H9 (cell line): Measurements from ENCODE around the gene GABRB1. TPM values are rescaled to one million over a fixed set of nuclear protein-coding genes. Genes with fewer than 3 reads are reported as not detected.

Experiments
- DNase-seq: peaks from one replicate; pipeline ENCODE4 v3.0.0-alpha.2; 2017
- H2AFZ ChIP-seq: one replicate; pipeline ENCODE4 v1.6.1; 2013; ENCODE audit warnings: mild to moderate bottlenecking, low read length, control low read depth, moderate library complexity
- H2AK5ac ChIP-seq: 2 replicates; pipeline ENCODE4 v1.6.1; 2013; ENCODE audit warnings: low read length, control low read depth, mixed read lengths; ENCODE audit not compliant: insufficient read length
- H2BK120ac ChIP-seq: one replicate; pipeline ENCODE4 v1.6.1; 2013; ENCODE audit warnings: low read depth, mild to moderate bottlenecking, low read length, control low read depth, inconsistent platforms; ENCODE audit not compliant: poor library complexity, severe bottlenecking
- H2BK12ac ChIP-seq: 2 replicates; pipeline ENCODE4 v1.6.1; 2013; ENCODE audit warnings: low read length, control low read depth, mixed read lengths, low read depth; ENCODE audit not compliant: insufficient read length
- H2BK15ac ChIP-seq: 2 replicates; pipeline ENCODE4 v1.6.1; 2013; ENCODE audit warnings: low read depth, low read length, control low read depth
- H2BK20ac ChIP-seq: one replicate; pipeline ENCODE4 v1.6.1; 2013; ENCODE audit warnings: low read depth, mild to moderate bottlenecking, low read length, control low read depth, inconsistent platforms; ENCODE audit not compliant: poor library complexity, severe bottlenecking
- H2BK5ac ChIP-seq: 2 replicates; pipeline ENCODE4 v1.6.1; 2013; ENCODE audit warnings: low read length, control low read depth, mixed read lengths; ENCODE audit not compliant: insufficient read length
- H3K14ac ChIP-seq: 2 replicates; pipeline ENCODE4 v1.6.1; 2013; ENCODE audit warnings: low read length, control low read depth; ENCODE audit not compliant: insufficient read depth
- H3K18ac ChIP-seq: 2 replicates; pipeline ENCODE4 v1.6.1; 2013; ENCODE audit warnings: low read depth, mild to moderate bottlenecking, mixed read lengths, low read length, control low read depth; ENCODE audit not compliant: insufficient read length
- H3K23ac ChIP-seq: 2 replicates; pipeline ENCODE4 v1.6.1; 2013; ENCODE audit warnings: low read length, control low read depth, mixed read lengths, low read depth; ENCODE audit not compliant: insufficient read length
- H3K23me2 ChIP-seq: 2 replicates; pipeline ENCODE4 v1.6.1; 2013; ENCODE audit warnings: low read depth, mild to moderate bottlenecking, mixed read lengths, low read length, control low read depth; ENCODE audit not compliant: insufficient read length, poor library complexity, severe bottlenecking
- H3K27ac ChIP-seq: 2 replicates; pipeline ENCODE4 v1.5.1; 2013; ENCODE audit warnings: low read length, control low read depth, mixed read lengths, low read depth; ENCODE audit not compliant: insufficient read length
- H3K27me3 ChIP-seq: 2 replicates; pipeline ENCODE4 v1.6.1; 2013; ENCODE audit warnings: low read length, control low read depth, inconsistent platforms; ENCODE audit not compliant: insufficient read depth
- H3K4ac ChIP-seq: 2 replicates; pipeline ENCODE4 v1.6.1; 2013; ENCODE audit warnings: low read depth, mild to moderate bottlenecking, control low read depth, inconsistent platforms, low read length, moderate library complexity
- H3K4me1 ChIP-seq: 2 replicates; pipeline ENCODE4 v1.6.1; 2013; ENCODE audit warnings: low read length, control low read depth, inconsistent platforms; ENCODE audit not compliant: insufficient read depth
- H3K4me2 ChIP-seq: 2 replicates; pipeline ENCODE4 v1.6.1; 2013; ENCODE audit warnings: low read length, control low read depth, mixed read lengths; ENCODE audit not compliant: insufficient read length, insufficient read depth
- H3K56ac ChIP-seq: 2 replicates; pipeline ENCODE4 v1.6.1; 2013; ENCODE audit warnings: low read depth, mild to moderate bottlenecking, mixed read lengths, low read length, control low read depth; ENCODE audit not compliant: insufficient read length
- H3K79me1 ChIP-seq: 2 replicates; pipeline ENCODE4 v1.6.1; 2013; ENCODE audit warnings: low read depth, mild to moderate bottlenecking, moderate library complexity, low read length, control low read depth, inconsistent platforms; ENCODE audit not compliant: insufficient read depth, poor library complexity, severe bottlenecking
- H3K79me2 ChIP-seq: 2 replicates; pipeline ENCODE4 v1.6.1; 2013; ENCODE audit warnings: low read length, control low read depth, inconsistent platforms; ENCODE audit not compliant: insufficient read depth
- H3K9ac ChIP-seq: 2 replicates; pipeline ENCODE4 v1.6.1; 2013; ENCODE audit warnings: low read length, control low read depth, mixed read lengths; ENCODE audit not compliant: insufficient read length; ENCODE audit errors: extremely low read depth
- H3K9me3 ChIP-seq: one replicate; pipeline ENCODE4 v1.6.1; 2013; ENCODE audit warnings: low read depth, low read length, inconsistent platforms; ENCODE audit not compliant: control insufficient read depth
- H3T11ph ChIP-seq: one replicate; pipeline ENCODE4 v1.6.1; 2013; ENCODE audit warnings: mild to moderate bottlenecking, low read length, control low read depth, inconsistent platforms
- H4K20me1 ChIP-seq: one replicate; pipeline ENCODE4 v1.6.1; 2013; ENCODE audit not compliant: control insufficient read depth, insufficient read length, insufficient read depth
- H4K5ac ChIP-seq: 2 replicates; pipeline ENCODE4 v1.6.1; 2013; ENCODE audit warnings: low read depth, mild to moderate bottlenecking, mixed read lengths, low read length, control low read depth; ENCODE audit not compliant: insufficient read length
- H4K8ac ChIP-seq: replicated peaks from 2 replicates; pipeline ENCODE4 v1.6.1; 2013; ENCODE audit warnings: low read length, control low read depth, mixed read lengths, low read depth; ENCODE audit not compliant: insufficient read length
- H4K91ac ChIP-seq: 2 replicates; pipeline ENCODE4 v1.6.1; 2013; ENCODE audit warnings: low read depth, mild to moderate bottlenecking, moderate library complexity, mixed read lengths, low read length, control low read depth; ENCODE audit not compliant: insufficient read length
- H3K27ac Mint-ChIP-seq, 3 experiments: 2 replicates in 2 of 3; 3 replicates in 1 of 3; pipeline ENCODE4 v1.8.0; 2020 to 2021; ENCODE audit warnings: mixed read lengths in 3 of 3, mild to moderate bottlenecking in 1 of 3, moderate library complexity in 1 of 3
- H3K27me3 Mint-ChIP-seq: 2 replicates; pipeline ENCODE4 v1.8.0; 2021; ENCODE audit warnings: low read depth, mild to moderate bottlenecking, moderate library complexity, mixed read lengths
- H3K36me3 Mint-ChIP-seq, 3 experiments: 2 replicates in 2 of 3; 3 replicates in 1 of 3; pipeline ENCODE4 v1.8.0; 2020 to 2021; ENCODE audit warnings: low read depth in 3 of 3, mixed read lengths in 3 of 3; ENCODE audit not compliant: insufficient read depth in 1 of 3
- H3K4me1 Mint-ChIP-seq, 2 experiments: 2 replicates each; pipeline ENCODE4 v1.8.0; 2020; ENCODE audit warnings: mixed read lengths in 2 of 2
- H3K4me3 Mint-ChIP-seq, 2 experiments: 2 replicates in 1 of 2; 3 replicates in 1 of 2; pipeline ENCODE4 v1.8.0; 2020 to 2021; ENCODE audit warnings: mild to moderate bottlenecking in 2 of 2, mixed read lengths in 2 of 2, moderate library complexity in 1 of 2
- H3K9me3 Mint-ChIP-seq, 2 experiments: 2 replicates in 1 of 2; 3 replicates in 1 of 2; pipeline ENCODE4 v1.8.0; 2020; ENCODE audit warnings: mild to moderate bottlenecking in 2 of 2, mixed read lengths in 2 of 2, moderate library complexity in 1 of 2
- CTCF ChIP-seq: fragments of 200-600 bp; sonication (generic); conservative IDR thresholded peaks from 3 replicates; pipeline ENCODE4 v1.8.0; 2021; ENCODE audit warnings: antibody characterized with exemption, mild to moderate bottlenecking
- WGBS: extraction: QIAGEN DNeasy Blood & Tissue Kit; methylation state at CpG from one replicate; pipeline ENCODE4 v1.1.7; 2013; ENCODE audit warnings: missing lambda C conversion rate, low lambda C conversion rate, mixed read lengths; ENCODE audit not compliant: insufficient read length; ENCODE audit errors: extremely low coverage; 5-methylcytosine and 5-hydroxymethylcytosine counted together
- total RNA-seq: library from RNA; stranded (reverse); gene quantifications from 2 replicates; pipeline ENCODE4 v1.2.1, GENCODE V29; 2021

GABRB1 gene
- total RNA-seq, 1 experiment from 2014 or later = 0.39 TPM

- H2BK12ac ChIP-seq = no peak overlapping the region
Measured at GRCh38 chr4:47340914-47341313, 309.5 kb downstream of the GABRB1 start.

More at GRCh38 chr4:47340914-47341313, 309.5 kb downstream of the GABRB1 start:
- Histone ChIP-seq H3K4me1 (no peaks in the 10 kb centered on the region), H4K8ac (no peak overlapping the region), H2BK15ac (no peak overlapping the region), H3K23ac (no peak overlapping the region), H3K4ac (no peak overlapping the region), H2BK120ac (no peak overlapping the region), H3K79me1 (no peaks in the 10 kb centered on the region), H3K9ac (no peak overlapping the region), H3K14ac (no peak overlapping the region), H4K5ac (no peak overlapping the region), H4K20me1 (no peaks in the 10 kb centered on the region), H2BK20ac (no peak overlapping the region), H3K18ac (no peak overlapping the region), H3K79me2 (no peaks in the 10 kb centered on the region), H3K56ac (no peak overlapping the region), H2AFZ (no peak overlapping the region), H3K4me2 (no peak overlapping the region), H3K9me3 (no peaks in the 10 kb centered on the region), H3K27me3 (no peaks in the 10 kb centered on the region), H3K23me2 (no peaks in the 10 kb centered on the region), H2AK5ac (no peak overlapping the region), H3T11ph (no peak overlapping the region), H3K27ac (no peak overlapping the region), H2BK5ac (no peak overlapping the region), H4K91ac (no peak overlapping the region)
- no peaks in the 10 kb centered on the region for H3K9me3 Mint-ChIP-seq
- no peaks in the 10 kb centered on the region for H3K4me1 Mint-ChIP-seq
- no CpG with 5 or more reads among the region's 2 CpGs for WGBS
- TF ChIP-seq CTCF = no peak
- H3K36me3 Mint-ChIP-seq = no peaks in the 10 kb centered on the region
- H3K4me3 Mint-ChIP-seq = no peak overlapping the region
- no peak overlapping the region for H3K27ac Mint-ChIP-seq
- H3K27me3 Mint-ChIP-seq = no peaks in the 10 kb centered on the region
- DNase-seq = no peak
